HG03103 (cell line): ENCODE results near the gene IRX2.

ENCODE experiments used
- ATAC-seq: cut with Tn5 transposase; IDR thresholded peaks from one replicate; pipeline ENCODE4 v1.9.1; 2021; ENCODE audit warnings: low read depth; ENCODE audit not compliant: unreplicated experiment

The IRX2 gene

GRCh38 chr5:2756211-2757152 lies 5.0 kb upstream of the IRX2 start:
- no peak for ATAC-seq

GRCh38 chr5:2755681-2756171 lies 4.2 kb upstream of the IRX2 start:
- ATAC-seq: no peak

GRCh38 chr5:2755076-2755680 lies 3.7 kb upstream of the IRX2 start:
- ATAC-seq: no peak

GRCh38 chr5:2754581-2755075 lies 3.2 kb upstream of the IRX2 start:
- ATAC-seq: no peak

- ATAC-seq: no peak
These were observed 2.3 kb upstream of the IRX2 start for GRCh38 chr5:2753452-2754420.

- ATAC-seq: no peak
These were observed 1.5 kb upstream of the IRX2 start for GRCh38 chr5:2752821-2753439.

GRCh38 chr5:2752059-2752820 lies 763 bp upstream of the IRX2 start:
- ATAC-seq: no peak

GRCh38 chr5:2750758-2751464 lies 566 bp downstream of the IRX2 start:
- no peak for ATAC-seq

- ATAC-seq: no peak
These were observed 1.3 kb downstream of the IRX2 start for GRCh38 chr5:2750026-2750757.

GRCh38 chr5:2749514-2750025 lies 1.9 kb downstream of the IRX2 start:
- no peak for ATAC-seq

GRCh38 chr5:2748861-2749513 lies 2.5 kb downstream of the IRX2 start:
- no peak for ATAC-seq

GRCh38 chr5:2748179-2748860 lies 3.2 kb downstream of the IRX2 start:
- ATAC-seq: no peak

- no peak for ATAC-seq
These were observed 3.9 kb downstream of the IRX2 start for GRCh38 chr5:2747363-2748162.

GRCh38 chr5:2746561-2747032 lies 4.9 kb downstream of the IRX2 start:
- ATAC-seq: no peak

GRCh38 chr5:2744485-2744884 lies 7.0 kb downstream of the IRX2 start:
- no peak for ATAC-seq
